Urothelium cell line (cell line): Measurements from ENCODE around the gene DDX27.
"Not testable (repeated sequence)": the region's sequence is repeated elsewhere in the genome, so short reads cannot be mapped to it uniquely, and the experiment has no call there.

ENCODE experiments used
- DNase-seq: peaks from one replicate; pipeline ENCODE4 v3.0.0; 2011; ENCODE audit warnings: low spot score, mixed read lengths
- FAIRE-seq: peaks from 2 replicates; lab custom pipeline; 2011; peaks lifted over from hg19 to GRCh38; lab: Jason Lieb, UNC

The DDX27 gene

GRCh38 chr20:49219091-49219923 lies at the start of gene DDX27:
DDX27 (plus strand) TSS chr20:49219416; CDS start chr20:49219449, 33 bp downstream.
- DNase-seq (peak; percentile 100), FAIRE-seq (peak; percentile 98)

- DNase-seq, result no peak
- no peak for FAIRE-seq
Observed at GRCh38 chr20:49169547-49169946, 49.7 kb upstream of the DDX27 start.

DNA sequence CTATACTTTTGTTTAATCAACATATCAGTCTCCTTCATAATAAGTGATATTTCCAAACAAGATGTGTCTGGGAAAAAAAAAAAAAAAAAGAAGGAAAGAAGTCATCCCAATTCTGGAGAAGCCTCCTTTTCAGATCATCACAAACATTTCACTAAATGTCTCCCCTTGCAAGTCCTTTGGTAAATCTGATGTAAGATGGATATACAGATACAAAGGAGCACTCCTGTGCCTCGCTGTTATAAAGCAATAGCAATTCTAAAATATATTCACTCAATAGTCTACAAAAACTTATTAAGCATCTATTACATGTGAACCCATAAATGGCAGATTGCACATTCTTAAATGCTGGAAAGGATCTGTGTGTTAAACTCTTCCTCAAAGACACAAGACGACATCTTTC lies 48.5 kb upstream of the DDX27 start:
- FAIRE-seq (no peak), DNase-seq (no peak)

GRCh38 chr20:49171909-49172308 lies 47.3 kb upstream of the DDX27 start:
- FAIRE-seq (no peak), DNase-seq (no peak)

DNA sequence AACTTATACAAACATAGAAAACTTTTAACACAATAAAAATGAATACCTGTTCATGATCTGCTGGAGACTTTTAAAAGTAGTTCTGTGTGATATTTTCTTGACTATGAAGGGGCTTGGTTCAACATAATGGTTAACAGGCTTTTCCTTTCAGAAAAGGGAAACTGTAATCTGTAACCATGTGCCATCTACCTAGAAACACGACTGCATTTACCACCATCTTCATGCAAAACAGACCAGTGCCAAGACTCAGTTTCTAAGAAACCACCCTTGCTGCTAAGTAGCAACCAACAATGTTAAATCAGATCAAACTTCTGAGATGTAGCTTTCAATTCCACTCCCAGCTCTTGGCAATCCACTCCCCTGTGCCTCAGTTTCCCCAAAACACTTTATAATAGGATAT lies 46.8 kb upstream of the DDX27 start:
- FAIRE-seq (no peak), DNase-seq (no peak)

DNA sequence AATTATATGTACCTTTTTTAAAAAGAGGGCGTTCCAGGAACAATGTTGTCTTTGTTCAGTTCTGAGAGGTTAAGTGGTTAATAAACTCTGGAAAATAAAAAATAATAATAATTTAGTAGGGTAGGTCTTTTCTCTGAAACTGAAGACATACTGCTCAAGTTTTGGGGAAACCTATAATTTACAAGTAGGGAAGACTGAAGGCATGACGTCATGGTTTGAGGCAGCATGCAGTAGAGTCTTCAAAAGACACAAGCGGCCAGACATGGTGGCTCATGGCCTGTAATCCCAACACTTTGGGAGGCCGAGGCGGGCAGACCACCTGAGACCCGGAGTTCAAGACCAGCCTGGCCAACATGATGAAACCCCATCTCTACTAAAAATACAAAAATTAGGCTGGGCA lies 45.0 kb upstream of the DDX27 start:
- FAIRE-seq, result no peak
- no peak for DNase-seq

DNA sequence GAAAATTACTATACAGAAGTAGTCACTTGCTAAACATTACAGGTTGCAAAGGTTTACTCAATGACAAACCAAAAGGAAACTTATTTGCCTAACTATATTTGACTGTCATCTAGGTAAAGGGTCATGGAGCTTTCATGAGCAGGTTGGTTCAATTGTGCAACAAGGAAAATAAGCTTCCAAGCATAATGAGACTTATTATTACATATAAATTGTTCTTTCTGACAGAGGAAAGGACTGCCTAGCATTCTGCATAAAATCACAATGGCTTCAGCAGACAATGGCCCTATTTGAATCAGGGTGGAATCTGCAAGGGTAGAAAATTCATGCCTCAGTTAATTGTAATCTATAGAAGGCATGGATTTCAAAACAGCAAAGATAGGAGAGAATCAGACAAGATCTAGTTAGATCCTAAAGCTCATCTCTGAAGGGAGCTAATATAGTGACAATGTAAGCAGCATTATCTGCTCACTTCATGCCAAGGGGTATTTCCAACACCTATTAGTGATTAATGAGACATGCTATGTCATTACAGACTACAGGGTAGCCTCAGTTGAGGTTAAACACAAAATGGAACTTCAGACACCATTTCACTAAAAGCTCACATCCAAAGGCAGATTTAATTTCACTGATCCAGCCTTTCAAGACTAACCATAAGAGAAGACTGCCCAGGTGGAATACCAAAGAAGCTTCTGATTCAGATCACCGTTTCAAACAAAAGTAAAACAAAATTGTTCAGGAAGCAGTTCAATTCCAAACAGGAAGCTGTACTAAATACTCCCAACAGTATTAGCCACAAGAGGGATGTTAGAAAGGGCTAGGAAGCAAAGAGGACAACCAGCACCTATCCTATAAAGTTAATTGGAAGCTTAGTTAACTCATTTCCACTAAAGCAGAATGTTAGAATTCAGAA lies 39.6 kb upstream of the DDX27 start:
- no peak for DNase-seq
- no peak for FAIRE-seq

DNA sequence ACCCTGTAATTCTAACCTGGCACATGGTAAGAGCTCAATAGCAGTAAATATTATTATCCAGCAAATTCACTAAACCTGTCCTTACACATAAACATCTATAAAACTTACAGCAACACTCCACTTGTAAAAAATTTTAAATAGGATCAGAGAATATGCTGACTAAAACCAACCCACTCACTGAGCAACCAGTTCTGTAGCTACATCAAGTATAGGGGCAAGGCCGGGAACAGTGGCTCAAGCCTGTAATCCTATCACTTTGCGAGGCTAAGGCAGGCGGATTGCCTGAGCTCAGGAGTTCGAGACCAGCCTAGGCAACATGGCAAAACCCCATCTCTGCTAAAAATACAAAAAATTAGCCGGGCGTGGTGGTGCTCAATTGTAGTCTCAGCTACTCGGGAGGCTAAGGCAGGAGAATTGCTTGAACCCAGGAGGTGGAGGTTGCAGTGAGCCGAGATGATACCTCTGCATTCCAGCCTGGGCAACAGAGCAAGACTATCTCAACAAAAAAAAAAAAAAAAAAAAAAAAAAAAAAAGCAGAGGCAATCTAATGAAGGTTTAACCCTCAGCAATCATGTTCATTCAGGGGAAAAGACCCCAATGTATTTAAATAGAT lies 37.8 kb upstream of the DDX27 start:
- no peak for DNase-seq
- no peak for FAIRE-seq

- FAIRE-seq, result no peak
Observed at GRCh38 chr20:49183444-49183843, 35.8 kb upstream of the DDX27 start.

DNA sequence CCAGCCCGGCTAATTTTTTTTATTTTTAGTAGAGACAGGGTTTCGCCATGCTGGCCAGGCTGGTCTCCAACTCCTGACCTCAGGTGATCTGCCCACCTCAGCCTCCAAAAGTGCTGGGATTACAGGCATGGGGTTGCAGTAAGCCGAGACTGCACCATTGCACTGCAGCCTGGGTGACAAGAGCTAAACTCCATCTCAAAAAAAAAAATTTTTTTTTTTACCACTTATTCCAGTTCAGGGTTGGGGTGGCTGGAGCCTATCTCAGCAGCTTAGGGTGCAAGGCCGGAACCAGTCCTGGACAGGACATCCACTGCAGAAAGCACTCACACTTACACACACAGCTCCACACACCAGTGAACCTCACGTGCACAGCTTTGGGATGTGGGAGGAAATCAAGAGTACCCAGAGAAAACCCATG lies 35.1 kb upstream of the DDX27 start:
- not testable (repeated sequence) for FAIRE-seq, DNase-seq

More at GRCh38 chr20:49183444-49183843, 35.8 kb upstream of the DDX27 start:
- DNase-seq, result no peak

DNA sequence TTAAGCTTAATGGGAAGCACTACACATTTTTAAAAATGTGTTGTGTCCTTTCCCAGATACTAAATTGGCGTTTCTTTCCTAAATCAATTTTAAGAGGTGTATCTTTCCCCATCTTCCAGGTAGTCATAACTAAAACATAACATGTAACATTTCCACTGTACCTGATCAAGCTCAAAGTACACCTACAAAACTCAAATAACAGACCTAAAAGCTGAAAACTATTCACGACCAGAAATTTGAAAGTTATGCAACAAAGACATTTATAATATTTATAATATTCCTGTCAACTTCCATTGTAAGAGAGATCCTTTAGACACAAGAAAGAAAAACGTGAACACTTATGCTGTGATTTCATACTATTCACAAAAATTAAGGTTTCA lies 34.5 kb upstream of the DDX27 start:
- no peak for DNase-seq
- no peak for FAIRE-seq

GRCh38 chr20:49185071-49185761 lies 34.0 kb upstream of the DDX27 start:
- FAIRE-seq (no peak), DNase-seq (no peak)

GRCh38 chr20:49186535-49187329 lies 32.5 kb upstream of the DDX27 start:
- FAIRE-seq, result no peak
- peak; percentile 54 for DNase-seq

DNA sequence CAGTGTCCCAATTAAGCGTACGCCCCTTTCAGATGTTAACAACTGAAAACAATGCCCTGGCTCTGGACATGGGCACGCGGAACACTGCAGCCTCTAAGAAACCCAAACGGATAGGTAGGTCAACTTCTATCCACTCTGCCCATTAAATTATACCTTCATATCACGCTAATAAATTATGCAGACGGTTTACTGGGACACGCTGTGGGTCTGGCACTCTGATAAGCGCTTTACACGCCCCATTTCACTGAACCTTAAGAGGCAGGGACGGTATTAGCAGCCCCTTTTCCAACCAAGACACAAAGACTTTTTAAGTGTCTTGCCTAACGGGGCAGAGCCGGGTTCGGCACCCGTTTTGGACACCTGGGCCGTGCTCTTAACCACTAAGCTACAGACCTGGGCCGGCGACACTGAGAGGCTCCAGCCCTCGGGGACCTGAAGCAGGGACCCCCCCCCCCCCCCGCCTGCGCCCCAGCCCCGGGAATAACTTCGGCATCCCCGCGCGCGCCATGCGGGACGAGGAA lies 31.8 kb upstream of the DDX27 start:
- DNase-seq, result no peak
- no peak for FAIRE-seq

- FAIRE-seq, result peak; percentile 96
Observed at GRCh38 chr20:49187851-49188641, 31.2 kb upstream of the DDX27 start, which contains the start of gene STAU1. STAU1 (minus strand) TSS chr20:49188334; CDS start chr20:49166201, 22,133 bp downstream.

DNA sequence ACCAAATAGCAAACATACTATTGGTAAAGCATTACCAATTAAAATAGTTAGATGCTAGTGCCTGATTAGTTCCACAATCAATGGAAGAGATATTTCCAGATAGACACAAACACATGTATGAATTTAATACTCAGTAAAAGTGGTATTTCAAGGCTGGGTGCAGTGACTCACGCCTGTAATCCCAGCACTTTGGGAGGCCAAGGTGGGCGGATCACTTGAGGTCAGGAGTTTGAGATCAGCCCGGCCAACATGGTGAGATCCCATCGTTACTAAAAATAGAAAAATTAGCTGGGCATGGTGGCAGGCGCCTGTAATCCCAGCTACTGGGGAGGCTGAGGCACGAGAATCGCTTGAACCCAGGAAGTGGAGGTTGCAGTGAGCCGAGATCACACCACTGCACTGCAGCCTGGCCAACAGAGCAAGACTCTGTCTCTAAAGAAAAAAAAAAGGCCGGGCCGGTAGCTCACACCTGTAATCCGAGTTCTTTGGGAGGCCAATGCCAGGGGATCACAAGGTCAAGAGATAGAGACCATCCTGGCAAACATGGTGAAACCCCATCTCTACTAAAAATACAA lies 26.2 kb upstream of the DDX27 start:
- FAIRE-seq, DNase-seq: not testable (repeated sequence)

More at GRCh38 chr20:49187851-49188641, 31.2 kb upstream of the DDX27 start, which contains the start of gene STAU1:
- peak; percentile 100 for DNase-seq

DNA sequence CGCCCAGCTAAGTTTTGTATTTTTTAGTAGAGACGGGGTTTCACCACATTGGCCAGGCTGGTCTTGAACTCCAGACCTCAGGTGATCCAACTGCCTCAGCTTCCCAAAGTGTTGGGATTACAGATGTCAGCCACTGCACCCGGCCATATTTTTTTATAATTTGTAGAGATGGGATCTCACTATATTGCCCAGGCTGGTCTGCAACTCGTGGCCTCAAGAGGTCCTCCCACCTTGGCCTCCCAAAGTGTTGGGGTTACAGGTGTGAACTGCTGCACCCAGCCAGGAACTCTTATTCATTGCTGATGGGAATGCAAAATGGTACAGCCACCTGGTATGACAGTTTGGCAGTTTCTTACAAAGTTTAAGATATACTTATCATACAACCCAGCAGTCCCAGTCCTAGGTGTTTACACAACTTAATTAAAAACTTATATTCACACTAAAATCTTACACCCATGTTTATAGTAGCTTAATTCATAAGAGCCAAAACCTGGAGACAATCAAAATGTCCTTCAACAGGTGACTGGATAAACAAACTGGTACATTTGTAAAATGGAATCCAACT lies 19.4 kb upstream of the DDX27 start:
- DNase-seq (no peak), FAIRE-seq (no peak)

- DNase-seq, result no peak
- FAIRE-seq, result no peak
Observed at GRCh38 chr20:49203011-49203410, 16.2 kb upstream of the DDX27 start.
